ENCODE data around the gene TMEM238. TPM values are rescaled to one million over a fixed set of nuclear protein-coding genes. Genes with fewer than 3 reads are reported as not detected.
A peak's percentile ranks its signal among the peaks of the same experiment; 100 is the strongest.

Gene TMEM238
- total and polyA plus RNA-seq, 2 donors (not counting 3 experiments of a cell fraction or from before 2014, with no cell fraction given) = 0.18 to 0.35 TPM

GRCh38 chr19:55387736-55388497 is 3.8 kb upstream of the TMEM238 start:
- TF ChIP-seq POLR2A (IDR thresholded peaks at IDR 0.05; ENCODE audit: low read depth, low read length) = no peak
- no peak for TF ChIP-seq POLR2AphosphoS5 (IDR thresholded peaks at IDR 0.05; ENCODE audit: insufficient read depth, low read depth, low read length)
- no peak for TF ChIP-seq MYC (IDR thresholded peaks at IDR 0.05; ENCODE audit: low read depth, low read length)
- no peak for TF ChIP-seq GATA2 (IDR thresholded peaks at IDR 0.05; ENCODE audit: insufficient read depth, insufficient read length, low read depth, low read length)
- no peak for TF ChIP-seq EZH2 (IDR thresholded peaks at IDR 0.05; ENCODE audit: borderline replicate concordance, low read depth, low read length, severe bottlenecking)
- TF ChIP-seq JUN (IDR thresholded peaks at IDR 0.05; ENCODE audit: borderline replicate concordance, insufficient read depth, insufficient read length, low read depth) = no peak
- no peak for TF ChIP-seq CTCF (IDR thresholded peaks at IDR 0.05; ENCODE audit: extremely low read depth in 1 of 2, insufficient read depth in 1 of 2, low read depth in 1 of 2, low read length in 2 of 2)
- TF ChIP-seq MAX (IDR thresholded peaks at IDR 0.05; ENCODE audit: insufficient read depth, insufficient read length) = no peak
- TF ChIP-seq FOS (IDR thresholded peaks at IDR 0.05; ENCODE audit: borderline replicate concordance, insufficient read depth, low read length) = no peak
- Histone ChIP-seq H3K9me1 (replicated peaks; ENCODE audit: control insufficient read depth, extremely low read depth, insufficient read depth, low read length) (no peaks in the 10 kb centered on the region), H3K36me3 (ENCODE audit: control insufficient read depth in 2 of 2, extremely low read depth in 1 of 2, insufficient read depth in 2 of 2, low read length in 2 of 2) (peaks cover 14 to 30% of the 10 kb centered on the region in 2 experiments), H3K4me2 (ENCODE audit: insufficient read depth, low read length) (peak overlapping the region; percentile 96), H4K20me1 (replicated peaks; ENCODE audit: control insufficient read depth, extremely low read depth, insufficient read depth, low read length) (peaks cover 4% of the 10 kb centered on the region), H2AFZ (ENCODE audit: low read depth, low read length) (no peak overlapping the region), H3K9me3 (replicated peaks; ENCODE audit: control insufficient read depth, insufficient read depth, low read length) (no peaks in the 10 kb centered on the region), H3K4me1 (ENCODE audit: control insufficient read depth, extremely low read depth, insufficient read depth, low read length) (peaks cover 31% of the 10 kb centered on the region), H3K27me3 (ENCODE audit: control insufficient read depth in 2 of 2, insufficient read depth in 2 of 2, low read length in 2 of 2) (no peaks in the 10 kb centered on the region), H3K27ac (ENCODE audit: insufficient read depth, low read depth, low read length) (no peak overlapping the region), H3K79me2 (ENCODE audit: control insufficient read depth, insufficient read depth, low read length) (peaks cover 41% of the 10 kb centered on the region), H3K4me3 (replicated peaks in 1 of 3; ENCODE audit: insufficient read depth in 1 of 3, low read depth in 1 of 3, low read length in 3 of 3) (peak overlapping the region in 2 of 3 experiments; percentile 67 to 69), H3K9ac (replicated peaks; ENCODE audit: extremely low read depth, insufficient read depth, low read length) (no peak overlapping the region)
- ChIA-PET CTCF (interaction anchor here (2.9 kb wide), 1 partner anchor 86 kb away, joined by 10 read pairs; no protein-coding TSS in a partner anchor), POLR2A (interaction anchor here (0.6 to 1.6 kb wide), 4 partner anchors 20 to 177 kb away, joined by 3 to 7 read pairs (median 4); partner anchors contain the start of genes HSPBP1 and UBE2S)
- no TSS peak for BruUV-seq (replicated peaks)
- DNase-seq (ENCODE audit: low read depth, low spot score) (no peak), FAIRE-seq (no peak)
- dilution Hi-C loops (cut with MboI; ENCODE audit: extremely low pct_ligation_motif_present, low sequenced_read_pairs) = no loop called here
- intact Hi-C loops (cut with micrococcal nuclease) = loop anchor here (10.0 kb wide), 2 partner anchors 217 to 243 kb away; partner anchors contain the start of genes TNNT1, ZNF524 and ZNF865
